ENCODE results near the gene PHYKPL. TPM values are rescaled to one million over a fixed set of nuclear protein-coding genes. Genes with fewer than 3 reads are reported as not detected.

PHYKPL gene
- polyA plus RNA-seq, 1 donor (not counting 4 experiments of a cell fraction or from before 2014, with no cell fraction given), result 38.8 TPM

DNA sequence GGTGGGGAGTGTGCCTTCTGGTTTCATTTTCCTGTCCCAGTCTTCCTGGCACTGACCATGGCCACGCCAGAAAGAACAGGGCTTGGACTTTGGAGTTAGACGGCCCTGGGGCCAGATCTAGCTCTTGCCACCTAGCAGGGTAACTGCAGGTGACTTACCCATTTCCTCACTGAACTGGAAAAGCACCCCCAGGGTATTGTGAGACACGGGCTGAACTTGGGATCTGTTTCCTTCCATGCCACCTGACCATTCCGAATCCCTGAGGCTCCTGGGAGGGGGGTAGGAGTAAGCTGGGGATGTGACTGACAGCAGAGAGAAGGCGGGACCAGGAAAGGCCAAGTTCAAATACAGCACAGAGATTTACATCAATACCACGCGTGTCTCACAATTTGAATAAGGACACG, 18.9 kb downstream of the PHYKPL start:
- H3K36me3 ChIP-seq (ENCODE audit: control insufficient read depth in 2 of 2, extremely low read depth in 1 of 2, insufficient read depth in 2 of 2, low read length in 2 of 2), result peaks cover 46 to 51% of the 10 kb centered on the region in 2 experiments
- dilution Hi-C loops (cut with MboI; ENCODE audit: extremely low pct_ligation_motif_present, low sequenced_read_pairs), result no loop called here
- no peaks in the 10 kb centered on the region for H3K4me1 ChIP-seq (ENCODE audit: control insufficient read depth, extremely low read depth, insufficient read depth, low read length)
- DNase-seq (ENCODE audit: low read depth, low spot score), result no peak
- H3K4me2 ChIP-seq (ENCODE audit: control insufficient read depth, extremely low read depth, insufficient read depth, low read depth, low read length), result no peak overlapping the region
- H4K20me1 ChIP-seq (ENCODE audit: control insufficient read depth, extremely low read depth, insufficient read depth, low read length), result peaks cover 30% of the 10 kb centered on the region
- no peak overlapping the region for H3K27ac ChIP-seq (ENCODE audit: control insufficient read depth, insufficient read depth, low read length)
- H2AFZ ChIP-seq (ENCODE audit: control insufficient read depth, low read length), result no peak overlapping the region
- H3K79me2 ChIP-seq (ENCODE audit: control insufficient read depth, insufficient read depth, low read length), result peaks cover 6% of the 10 kb centered on the region
- TF ChIP-seq, protein P1, sequence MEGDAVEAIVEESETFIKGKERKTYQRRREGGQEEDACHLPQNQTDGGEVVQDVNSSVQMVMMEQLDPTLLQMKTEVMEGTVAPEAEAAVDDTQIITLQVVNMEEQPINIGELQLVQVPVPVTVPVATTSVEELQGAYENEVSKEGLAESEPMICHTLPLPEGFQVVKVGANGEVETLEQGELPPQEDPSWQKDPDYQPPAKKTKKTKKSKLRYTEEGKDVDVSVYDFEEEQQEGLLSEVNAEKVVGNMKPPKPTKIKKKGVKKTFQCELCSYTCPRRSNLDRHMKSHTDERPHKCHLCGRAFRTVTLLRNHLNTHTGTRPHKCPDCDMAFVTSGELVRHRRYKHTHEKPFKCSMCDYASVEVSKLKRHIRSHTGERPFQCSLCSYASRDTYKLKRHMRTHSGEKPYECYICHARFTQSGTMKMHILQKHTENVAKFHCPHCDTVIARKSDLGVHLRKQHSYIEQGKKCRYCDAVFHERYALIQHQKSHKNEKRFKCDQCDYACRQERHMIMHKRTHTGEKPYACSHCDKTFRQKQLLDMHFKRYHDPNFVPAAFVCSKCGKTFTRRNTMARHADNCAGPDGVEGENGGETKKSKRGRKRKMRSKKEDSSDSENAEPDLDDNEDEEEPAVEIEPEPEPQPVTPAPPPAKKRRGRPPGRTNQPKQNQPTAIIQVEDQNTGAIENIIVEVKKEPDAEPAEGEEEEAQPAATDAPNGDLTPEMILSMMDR (optimal IDR thresholded peaks at IDR 0.05 in 1 of 3, IDR thresholded peaks at IDR 0.05 in 1 of 3, conservative IDR thresholded peaks at IDR 0.05 in 1 of 3; ENCODE audit: extremely low read depth in 1 of 3, insufficient read depth in 2 of 3, low read length in 3 of 3), result no peak
- no peak for TF ChIP-seq EZH2 (IDR thresholded peaks at IDR 0.05; ENCODE audit: low read length)
- H3K4me3 ChIP-seq (ENCODE audit: control insufficient read depth in 2 of 3, extremely low read depth in 1 of 3, insufficient read depth in 2 of 3, low read depth in 1 of 3, low read length in 3 of 3), result no peak overlapping the region
- H3K9me3 ChIP-seq (ENCODE audit: control insufficient read depth, low read depth, low read length), result no peaks in the 10 kb centered on the region
- peaks cover 4% of the 10 kb centered on the region for H3K9me1 ChIP-seq (ENCODE audit: control insufficient read depth, extremely low read depth, insufficient read depth, low read length)
- H3K9ac ChIP-seq (ENCODE audit: control insufficient read depth, extremely low read depth, insufficient read depth, low read length), result no peak overlapping the region
- no peak for FAIRE-seq
- H3K27me3 ChIP-seq (ENCODE audit: control insufficient read depth, extremely low read depth, insufficient read depth, low read length), result no peaks in the 10 kb centered on the region

DNA sequence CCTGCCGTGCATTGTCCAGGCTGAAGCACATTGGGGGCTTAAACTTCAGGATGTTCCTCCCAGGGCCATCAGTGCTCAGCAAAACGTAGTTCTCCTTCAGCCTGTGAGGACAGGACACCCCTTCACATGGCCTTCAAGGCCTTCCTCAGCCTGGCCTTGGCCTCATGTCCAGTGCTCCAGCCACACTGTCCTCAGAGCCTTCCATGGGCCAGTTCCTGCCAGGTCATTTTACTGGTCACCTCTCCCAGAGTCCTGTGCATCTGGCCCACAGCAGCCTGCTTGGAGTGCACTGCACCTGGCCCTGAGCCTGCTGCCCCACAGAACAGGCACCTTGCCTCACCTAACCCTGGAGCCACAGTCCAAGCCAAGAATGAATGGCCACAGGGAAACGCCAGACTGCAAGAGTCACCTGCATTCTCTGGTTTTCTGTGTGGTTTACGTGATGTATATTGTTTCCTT, 19.6 kb downstream of the PHYKPL start:
- FAIRE-seq, result no peak
- TF ChIP-seq EZH2 (IDR thresholded peaks at IDR 0.05; ENCODE audit: low read length), result no peak

More for the DNA sequence above, 19.6 kb downstream of the PHYKPL start:
- no peak overlapping the region for H3K9ac ChIP-seq (ENCODE audit: control insufficient read depth, extremely low read depth, insufficient read depth, low read length)
- peaks cover 32% of the 10 kb centered on the region for H4K20me1 ChIP-seq (ENCODE audit: control insufficient read depth, extremely low read depth, insufficient read depth, low read length)
- no peaks in the 10 kb centered on the region for H3K9me3 ChIP-seq (ENCODE audit: control insufficient read depth, low read depth, low read length)
- peaks cover 49 to 53% of the 10 kb centered on the region in 2 experiments for H3K36me3 ChIP-seq (ENCODE audit: control insufficient read depth in 2 of 2, extremely low read depth in 1 of 2, insufficient read depth in 2 of 2, low read length in 2 of 2)
- H3K4me1 ChIP-seq (ENCODE audit: control insufficient read depth, extremely low read depth, insufficient read depth, low read length), result no peaks in the 10 kb centered on the region
- H2AFZ ChIP-seq (ENCODE audit: control insufficient read depth, low read length), result no peak overlapping the region
- H3K27me3 ChIP-seq (ENCODE audit: control insufficient read depth, extremely low read depth, insufficient read depth, low read length), result no peaks in the 10 kb centered on the region
- dilution Hi-C loops (cut with MboI; ENCODE audit: extremely low pct_ligation_motif_present, low sequenced_read_pairs), result no loop called here
- H3K9me1 ChIP-seq (ENCODE audit: control insufficient read depth, extremely low read depth, insufficient read depth, low read length), result peaks cover 4% of the 10 kb centered on the region
- H3K79me2 ChIP-seq (ENCODE audit: control insufficient read depth, insufficient read depth, low read length), result peaks cover 8% of the 10 kb centered on the region
- no peak overlapping the region for H3K4me3 ChIP-seq (ENCODE audit: control insufficient read depth in 2 of 3, extremely low read depth in 1 of 3, insufficient read depth in 2 of 3, low read depth in 1 of 3, low read length in 3 of 3)
- no peak overlapping the region for H3K4me2 ChIP-seq (ENCODE audit: control insufficient read depth, extremely low read depth, insufficient read depth, low read depth, low read length)
- DNase-seq (ENCODE audit: low read depth, low spot score), result no peak
- no peak overlapping the region for H3K27ac ChIP-seq (ENCODE audit: control insufficient read depth, insufficient read depth, low read length)
